Breast epithelium (tissue), 4 donors: ENCODE measurements around the gene DNAAF8. TPM values are rescaled to one million over a fixed set of nuclear protein-coding genes. Genes with fewer than 3 reads are reported as not detected.

Experiments
- DNase-seq, 2 donors: peaks; one replicate each; pipeline ENCODE4 v3.0.0-alpha.2; 2019; ENCODE audit warnings: low spot score in 2 of 2
- H3K27ac ChIP-seq, 2 donors: fragments of 200-600 bp; sonication (generic) in 1 of 2; one replicate each; pipeline ENCODE4 v1.5.1; 2016 to 2019; ENCODE audit warnings: mild to moderate bottlenecking in 1 of 2
- H3K27me3 ChIP-seq, 2 donors: fragments of 200-600 bp; sonication (generic) in 1 of 2; one replicate each; pipeline versions ENCODE4 v1.5.1 to v1.6.0; 2017 to 2019; ENCODE audit warnings: control low read depth in 1 of 2, mild to moderate bottlenecking in 1 of 2
- H3K36me3 ChIP-seq: fragments of 200-600 bp; one replicate; pipeline ENCODE4 v1.5.1; 2019
- H3K4me1 ChIP-seq, 2 donors: fragments of 200-600 bp; sonication (generic); one replicate each; pipeline ENCODE4 v1.5.1; 2016 to 2019; ENCODE audit warnings: control low read depth in 1 of 2
- H3K4me3 ChIP-seq, 3 donors: fragments of 200-600 bp; sonication (generic); 1 replicate in 2 of 3; 2 replicates in 1 of 3; pipeline ENCODE4 v1.5.1; 2016 to 2019; ENCODE audit warnings: mild to moderate bottlenecking in 3 of 3, moderate library complexity in 2 of 3
- H3K9me3 ChIP-seq, 2 donors: fragments of 200-600 bp; sonication (generic) in 1 of 2; one replicate each; pipeline ENCODE4 v1.5.1; 2016 to 2019; ENCODE audit warnings: control low read depth in 1 of 2
- POLR2A ChIP-seq: fragments of 450-650 bp; IDR thresholded peaks from one replicate; pipeline ENCODE4 v1.6.1; 2016; ENCODE audit warnings: antibody characterized with exemption, mild to moderate bottlenecking, moderate library complexity
- POLR2AphosphoS5 ChIP-seq, 3 donors: sonication (generic); formaldehyde crosslinking; IDR thresholded peaks; one replicate each; pipeline ENCODE4 v1.6.1; 2017; ENCODE audit warnings: antibody characterized with exemption in 3 of 3
- intact Hi-C: fragments of 100-400 bp; cut with DNase I; formaldehyde crosslinking; loops from one replicate; pipeline ENCODE4 v1.15.1; 2023; ENCODE audit warnings: low total_unique reads
- total RNA-seq, 3 donors: library from RNA; depleted of rRNA; stranded (reverse); fragments of >200 nt; gene quantifications; one replicate each; pipeline ENCODE4 v1.1.0, GENCODE V29; 2016
- TF ChIP-seq, protein P1 (sequence below), 3 donors: fragments of 450-650 bp; IDR thresholded peaks; one replicate each; pipeline ENCODE4 v1.5.1; 2016 to 2017; ENCODE audit warnings: antibody characterized with exemption in 3 of 3, mild to moderate bottlenecking in 3 of 3, moderate library complexity in 3 of 3

The DNAAF8 gene
- total RNA-seq, 3 donors from 2014 or later: 1.3 to 2.3 (median 1.8) TPM

DNA sequence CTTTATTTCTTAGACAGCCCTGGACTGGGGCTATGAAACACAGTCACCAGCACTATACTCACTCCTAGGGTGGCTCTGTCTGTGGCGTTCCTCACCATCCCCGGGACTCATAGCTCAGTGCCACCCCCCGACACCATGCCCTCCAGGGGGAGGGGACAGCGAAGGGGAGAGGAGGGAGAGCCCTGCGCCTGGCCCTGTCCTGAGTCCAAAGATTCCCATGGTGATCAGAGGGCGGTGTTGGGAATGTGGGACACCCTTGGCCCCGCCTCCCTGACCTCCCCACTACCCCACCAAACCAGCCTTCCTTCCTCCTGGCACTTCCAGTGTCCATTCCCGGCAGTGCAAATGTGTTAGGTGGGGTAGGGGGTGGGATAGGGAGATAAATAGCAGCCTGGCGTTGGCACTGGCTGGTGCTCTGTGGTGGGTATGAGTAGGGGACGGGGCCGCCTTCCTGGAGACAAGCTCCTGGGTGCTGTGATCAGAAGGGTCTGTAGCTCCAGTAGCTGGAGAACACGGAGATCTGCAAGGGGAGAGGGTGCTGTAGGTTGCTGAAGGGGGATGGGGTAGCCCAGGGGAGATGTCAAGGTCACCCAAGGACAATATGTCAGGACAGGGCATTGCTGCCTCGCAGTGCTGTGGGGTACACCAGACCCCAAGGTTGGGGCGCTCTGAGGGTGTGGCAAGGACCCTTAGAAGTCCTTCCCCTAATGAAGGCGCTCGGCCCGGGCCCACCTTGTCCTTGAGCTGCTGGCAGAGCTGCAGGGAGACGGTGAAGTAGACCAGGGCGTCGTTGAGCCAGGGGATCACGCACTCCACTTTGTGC, 62.9 kb downstream of the DNAAF8 start:
- Histone ChIP-seq H3K4me3 (no peak overlapping the region), H3K36me3 (no peaks in the 10 kb centered on the region), H3K27me3 (no peaks in the 10 kb centered on the region), H3K9me3 (no peaks in the 10 kb centered on the region), H3K4me1 (peaks cover 0 to 6% of the 10 kb centered on the region in 2 donors), H3K27ac (no peak overlapping the region)
- TF ChIP-seq POLR2AphosphoS5 (IDR thresholded peaks at IDR 0.05) (no peak), POLR2A (no peak)
- TF ChIP-seq, protein P1, sequence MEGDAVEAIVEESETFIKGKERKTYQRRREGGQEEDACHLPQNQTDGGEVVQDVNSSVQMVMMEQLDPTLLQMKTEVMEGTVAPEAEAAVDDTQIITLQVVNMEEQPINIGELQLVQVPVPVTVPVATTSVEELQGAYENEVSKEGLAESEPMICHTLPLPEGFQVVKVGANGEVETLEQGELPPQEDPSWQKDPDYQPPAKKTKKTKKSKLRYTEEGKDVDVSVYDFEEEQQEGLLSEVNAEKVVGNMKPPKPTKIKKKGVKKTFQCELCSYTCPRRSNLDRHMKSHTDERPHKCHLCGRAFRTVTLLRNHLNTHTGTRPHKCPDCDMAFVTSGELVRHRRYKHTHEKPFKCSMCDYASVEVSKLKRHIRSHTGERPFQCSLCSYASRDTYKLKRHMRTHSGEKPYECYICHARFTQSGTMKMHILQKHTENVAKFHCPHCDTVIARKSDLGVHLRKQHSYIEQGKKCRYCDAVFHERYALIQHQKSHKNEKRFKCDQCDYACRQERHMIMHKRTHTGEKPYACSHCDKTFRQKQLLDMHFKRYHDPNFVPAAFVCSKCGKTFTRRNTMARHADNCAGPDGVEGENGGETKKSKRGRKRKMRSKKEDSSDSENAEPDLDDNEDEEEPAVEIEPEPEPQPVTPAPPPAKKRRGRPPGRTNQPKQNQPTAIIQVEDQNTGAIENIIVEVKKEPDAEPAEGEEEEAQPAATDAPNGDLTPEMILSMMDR (IDR thresholded peaks at IDR 0.05): no peak
- intact Hi-C loops: no loop called here
- DNase-seq: no peak

DNA sequence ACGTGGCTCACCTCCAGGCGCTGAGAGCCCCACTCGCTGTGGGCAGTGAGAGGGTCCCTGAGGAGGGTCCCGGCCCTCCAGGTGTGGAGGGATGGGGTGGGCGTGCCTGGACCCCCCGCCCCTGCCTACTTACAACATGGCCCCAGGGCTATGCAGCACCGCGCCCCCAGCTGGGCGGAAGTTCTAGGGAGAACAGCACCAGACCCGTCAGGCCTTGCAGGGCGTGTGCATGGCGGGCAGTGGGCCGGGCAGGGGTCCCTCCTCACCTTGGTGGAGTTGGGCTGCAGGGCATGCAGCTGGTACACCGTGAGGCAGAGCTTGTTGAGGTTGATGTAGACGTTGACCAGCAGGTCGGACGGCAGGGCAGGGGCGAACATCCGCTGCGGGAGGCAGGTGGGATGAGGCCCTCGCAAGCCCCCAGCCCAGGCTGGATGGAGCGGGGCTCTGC, 63.5 kb downstream of the DNAAF8 start:
- intact Hi-C loops: no loop called here
- Histone ChIP-seq H3K4me3 (no peak overlapping the region), H3K9me3 (no peaks in the 10 kb centered on the region), H3K4me1 (peaks cover 0 to 6% of the 10 kb centered on the region in 2 donors), H3K36me3 (no peaks in the 10 kb centered on the region), H3K27me3 (no peaks in the 10 kb centered on the region), H3K27ac (no peak overlapping the region)
- TF ChIP-seq POLR2A (no peak), POLR2AphosphoS5 (IDR thresholded peaks at IDR 0.05) (no peak)
- TF ChIP-seq, protein P1 (IDR thresholded peaks at IDR 0.05): no peak
- DNase-seq: no peak

DNA sequence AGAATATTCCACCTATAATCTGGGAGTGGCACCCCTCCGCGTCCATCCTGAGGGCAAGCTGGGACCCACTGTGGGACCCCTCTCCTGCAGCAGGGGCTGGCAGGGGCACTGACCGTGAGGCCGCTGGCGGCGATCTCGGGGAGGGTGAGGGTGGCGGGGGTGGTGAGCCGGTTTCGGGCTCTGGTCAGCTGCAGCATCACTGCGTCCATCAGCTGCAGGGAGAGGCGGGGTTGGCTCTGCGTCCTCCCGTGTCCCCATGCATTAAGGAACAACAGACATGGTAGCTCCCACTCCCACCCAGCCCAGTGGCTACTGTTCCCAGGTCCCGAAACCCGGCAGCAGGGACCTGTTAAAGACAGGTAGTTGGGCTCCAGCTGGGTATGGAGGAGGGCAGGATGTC, 64.1 kb downstream of the DNAAF8 start:
- Histone ChIP-seq H3K27me3 (no peaks in the 10 kb centered on the region), H3K27ac (no peak overlapping the region), H3K36me3 (no peaks in the 10 kb centered on the region), H3K4me3 (no peak overlapping the region), H3K9me3 (no peaks in the 10 kb centered on the region), H3K4me1 (peaks cover 0 to 6% of the 10 kb centered on the region in 2 donors)
- DNase-seq: no peak
- TF ChIP-seq, protein P1 (IDR thresholded peaks at IDR 0.05): no peak
- TF ChIP-seq POLR2A (no peak), POLR2AphosphoS5 (IDR thresholded peaks at IDR 0.05) (no peak)
- intact Hi-C loops: no loop called here

Other genes with a start within 250 kb of the DNAAF8 start
- 1 to 10 TPM; 9.1 to 9.9 (median 9.5) TPM for gene CDIP1, start 195.8 kb upstream of the DNAAF8 start, total RNA-seq
- not detected for gene C16orf96, start 178.2 kb upstream of the DNAAF8 start, total RNA-seq
- gene UBALD1, start 119.6 kb upstream of the DNAAF8 start, total RNA-seq: 10 to 100 TPM in 1 of 3 donors, 1 to 10 TPM in 2; 5.8 to 11.3 (median 7.2) TPM
- 10 to 100 TPM; 26.7 to 28.5 (median 27.9) TPM for gene MGRN1, start 109.7 kb upstream of the DNAAF8 start, total RNA-seq
- gene NUDT16L1, start 41.0 kb upstream of the DNAAF8 start, total RNA-seq: 10 to 100 TPM; 22.4 to 38.0 (median 32.3) TPM
- 10 to 100 TPM; 12.6 to 33.1 (median 23.6) TPM for gene ANKS3, start 266 bp upstream of the DNAAF8 start, total RNA-seq
- gene ZNF500, start 32.6 kb downstream of the DNAAF8 start, total RNA-seq: 10 to 100 TPM in 2 of 3 donors, 1 to 10 TPM in 1; 8.2 to 17.0 (median 16.4) TPM
- gene SEPTIN12, start 53.8 kb downstream of the DNAAF8 start, total RNA-seq: not detected
- 10 to 100 TPM in 2 of 3 donors, not detected in 1; 49.0 to 58.7 TPM for gene SMIM22, start 60.8 kb downstream of the DNAAF8 start, total RNA-seq
- gene ROGDI, start 68.1 kb downstream of the DNAAF8 start, total RNA-seq: 10 to 100 TPM in 2 of 3 donors, 1 to 10 TPM in 1; 6.6 to 23.3 (median 21.2) TPM
- gene GLYR1, start 112.8 kb downstream of the DNAAF8 start, total RNA-seq: 10 to 100 TPM; 57.2 to 79.0 (median 58.1) TPM
- gene UBN1, start 112.9 kb downstream of the DNAAF8 start, total RNA-seq: 10 to 100 TPM; 28.8 to 32.8 (median 29.1) TPM
- gene PPL, start 202.6 kb downstream of the DNAAF8 start, total RNA-seq: 100 to 1,000 TPM in 1 of 3 donors, 10 to 100 TPM in 2; 53.1 to 169 (median 97.5) TPM
- gene SEC14L5, start 223.8 kb downstream of the DNAAF8 start, total RNA-seq: 1 to 10 TPM in 1 of 3 donors, under 1 TPM in 2; 0.33 to 1.3 (median 0.59) TPM